Stimulated activated CD4-positive, alpha-beta T cell treated with anti-CD3 and anti-CD28 coated beads, Interleukin-15, amount 100 ng/mL, for 48 hours (primary cell): ENCODE results near the gene CUBN.

Experiments used
- DNase-seq, 2 donors: peaks; one replicate each; pipeline ENCODE4 v3.0.0-alpha.2; 2020; ENCODE audit warnings: low read depth in 2 of 2

The CUBN gene

GRCh38 chr10:17073725-17074540 is 55.7 kb downstream of the CUBN start:
- no peak for DNase-seq

- DNase-seq, result no peak
Observed at GRCh38 chr10:17068953-17069352, 60.7 kb downstream of the CUBN start.

- no peak for DNase-seq
Observed at GRCh38 chr10:17067376-17068264, 62.0 kb downstream of the CUBN start.

- no peak for DNase-seq
Observed at GRCh38 chr10:17066807-17067206, 62.8 kb downstream of the CUBN start.

- no peak for DNase-seq
Observed at GRCh38 chr10:17066000-17066399, 63.6 kb downstream of the CUBN start.

- DNase-seq, result no peak
Observed at GRCh38 chr10:17065273-17065672, 64.3 kb downstream of the CUBN start.

GRCh38 chr10:17064435-17064834 is 65.2 kb downstream of the CUBN start:
- DNase-seq, result no peak

GRCh38 chr10:17062955-17063484 is 66.6 kb downstream of the CUBN start:
- no peak for DNase-seq

- DNase-seq, result no peak
Observed at GRCh38 chr10:17062493-17062892, 67.1 kb downstream of the CUBN start.

- no peak for DNase-seq
Observed at GRCh38 chr10:17062009-17062408, 67.6 kb downstream of the CUBN start.

- DNase-seq, result no peak
Observed at GRCh38 chr10:17061418-17061817, 68.2 kb downstream of the CUBN start.

- DNase-seq, result no peak
Observed at GRCh38 chr10:17060289-17060688, 69.3 kb downstream of the CUBN start.

GRCh38 chr10:17059197-17059688 is 70.4 kb downstream of the CUBN start:
- DNase-seq, result no peak

GRCh38 chr10:17058093-17058492 is 71.5 kb downstream of the CUBN start:
- no peak for DNase-seq

- no peak for DNase-seq
Observed at GRCh38 chr10:17056781-17057428, 72.7 kb downstream of the CUBN start.

- no peak for DNase-seq
Observed at GRCh38 chr10:17053513-17053912, 76.1 kb downstream of the CUBN start.

GRCh38 chr10:17053061-17053460 is 76.5 kb downstream of the CUBN start:
- DNase-seq, result no peak

GRCh38 chr10:17051851-17052250 is 77.8 kb downstream of the CUBN start:
- no peak for DNase-seq

- no peak for DNase-seq
Observed at GRCh38 chr10:17049195-17049594, 80.4 kb downstream of the CUBN start.

- DNase-seq, result no peak
Observed at GRCh38 chr10:17047908-17048307, 81.7 kb downstream of the CUBN start.

- DNase-seq, result no peak
Observed at GRCh38 chr10:17046989-17047388, 82.6 kb downstream of the CUBN start.

GRCh38 chr10:17043586-17043985 is 86.0 kb downstream of the CUBN start:
- no peak for DNase-seq
